ENCODE measurements around the gene COG7.

Gene COG7

GRCh38 chr16:23359092-23359760, 93.8 kb downstream of the COG7 start:
- no peak for DNase-seq (ENCODE audit: low spot score)

- DNase-seq (ENCODE audit: low spot score): no peak
Measured at GRCh38 chr16:23357761-23358290, 95.2 kb downstream of the COG7 start.

GRCh38 chr16:23356941-23357340, 96.0 kb downstream of the COG7 start:
- no peak for DNase-seq (ENCODE audit: low spot score)

- no peak for DNase-seq (ENCODE audit: low spot score)
Measured at GRCh38 chr16:23355106-23355670, 97.8 kb downstream of the COG7 start.

GRCh38 chr16:23354246-23354645, 98.7 kb downstream of the COG7 start:
- no peak for DNase-seq (ENCODE audit: low spot score)

GRCh38 chr16:23353440-23353839, 99.5 kb downstream of the COG7 start:
- no peak for DNase-seq (ENCODE audit: low spot score)

GRCh38 chr16:23351360-23351759, 101.6 kb downstream of the COG7 start:
- no peak for DNase-seq (ENCODE audit: low spot score)

GRCh38 chr16:23348579-23349469, 104.2 kb downstream of the COG7 start:
- DNase-seq (ENCODE audit: low spot score): peak; percentile 22

- no peak for DNase-seq (ENCODE audit: low spot score)
Measured at GRCh38 chr16:23345237-23345636, 107.8 kb downstream of the COG7 start.

GRCh38 chr16:23343643-23344612, 109.1 kb downstream of the COG7 start:
- no peak for DNase-seq (ENCODE audit: low spot score)

GRCh38 chr16:23342083-23342640, 110.8 kb downstream of the COG7 start:
- no peak for DNase-seq (ENCODE audit: low spot score)

- DNase-seq (ENCODE audit: low spot score): no peak
Measured at GRCh38 chr16:23339787-23340186, 113.2 kb downstream of the COG7 start.
